HG02885 (cell line): ENCODE results near the gene KLK11.

Experiments used
- ATAC-seq: cut with Tn5 transposase; IDR thresholded peaks from one replicate; pipeline ENCODE4 v1.9.1; 2021; ENCODE audit warnings: mild to moderate bottlenecking; ENCODE audit not compliant: unreplicated experiment, poor library complexity

KLK11 gene

GRCh38 chr19:50978772-50979390 is 47.5 kb downstream of the KLK11 start:
- no peak for ATAC-seq

- no peak for ATAC-seq
Observed at GRCh38 chr19:50977626-50978025, 48.8 kb downstream of the KLK11 start.

- ATAC-seq, result no peak
Observed at GRCh38 chr19:50975766-50976165, 50.6 kb downstream of the KLK11 start.

- no peak for ATAC-seq
Observed at GRCh38 chr19:50974702-50975556, 51.5 kb downstream of the KLK11 start.

GRCh38 chr19:50972795-50973376 is 53.5 kb downstream of the KLK11 start:
- ATAC-seq, result no peak
